HUDEP-2 (cell line): ENCODE results near the gene ANKRD49.
"Not testable (repeated sequence)": the region's sequence is repeated elsewhere in the genome, so short reads cannot be mapped to it uniquely, and the experiment has no call there.

ENCODE experiments used
- DNase-seq, 76 experiments: peaks; one replicate each; lab custom pipeline; 2025; ENCODE audit not compliant: unreplicated experiment in 76 of 76; lab: John Stamatoyannopoulos, UW

Gene ANKRD49

GRCh38 chr11:94506513-94506912 lies 12.7 kb downstream of the ANKRD49 start:
- DNase-seq, result not testable (repeated sequence)

GRCh38 chr11:94507485-94507884 lies 13.7 kb downstream of the ANKRD49 start:
- no peak for DNase-seq

- DNase-seq, result peak in 1 of 76 experiments; percentile 2
Observed at GRCh38 chr11:94511932-94512781, 18.4 kb downstream of the ANKRD49 start, which contains the start of gene C11orf97. Gene C11orf97 (plus strand): TSS chr11:94512461. CDS start chr11:94512529, 68 bp downstream.

- no peak for DNase-seq
Observed at GRCh38 chr11:94513091-94513490, 19.3 kb downstream of the ANKRD49 start.

GRCh38 chr11:94515398-94515797 lies 21.6 kb downstream of the ANKRD49 start:
- DNase-seq, result no peak

GRCh38 chr11:94516725-94517124 lies 22.9 kb downstream of the ANKRD49 start:
- no peak for DNase-seq

- DNase-seq, result no peak
Observed at GRCh38 chr11:94518300-94518699, 24.5 kb downstream of the ANKRD49 start.

GRCh38 chr11:94519478-94520084 lies 25.8 kb downstream of the ANKRD49 start:
- DNase-seq, result peak in 4 of 76 experiments; percentile 1 to 6 (median 2)

- peak in 1 of 76 experiments; percentile 9 for DNase-seq
Observed at GRCh38 chr11:94521684-94522083, 27.9 kb downstream of the ANKRD49 start.

- DNase-seq, result no peak
Observed at GRCh38 chr11:94524341-94524740, 30.6 kb downstream of the ANKRD49 start.

- no peak for DNase-seq
Observed at GRCh38 chr11:94525546-94526324, 32.0 kb downstream of the ANKRD49 start.

- no peak for DNase-seq
Observed at GRCh38 chr11:94526645-94527438, 33.1 kb downstream of the ANKRD49 start.

GRCh38 chr11:94528551-94528950 lies 34.8 kb downstream of the ANKRD49 start:
- DNase-seq, result no peak

- DNase-seq, result no peak
Observed at GRCh38 chr11:94532211-94532610, 38.4 kb downstream of the ANKRD49 start.

- no peak for DNase-seq
Observed at GRCh38 chr11:94533206-94533605, 39.4 kb downstream of the ANKRD49 start.

- no peak for DNase-seq
Observed at GRCh38 chr11:94533696-94534630, 40.2 kb downstream of the ANKRD49 start.

GRCh38 chr11:94536386-94536785 lies 42.6 kb downstream of the ANKRD49 start:
- DNase-seq, result no peak

GRCh38 chr11:94537031-94537600 lies 43.3 kb downstream of the ANKRD49 start:
- no peak for DNase-seq

GRCh38 chr11:94539420-94539819 lies 45.6 kb downstream of the ANKRD49 start:
- DNase-seq, result no peak
